HG03575 (cell line): ENCODE measurements around the gene IL17REL.

ENCODE experiments used
- ATAC-seq: cut with Tn5 transposase; IDR thresholded peaks from one replicate; pipeline ENCODE4 v1.9.1; 2021; ENCODE audit not compliant: unreplicated experiment, insufficient number of reproducible peaks, low FRiP score; ENCODE audit errors: extremely low read depth

Gene IL17REL

GRCh38 chr22:50009765-50010675 is 2.5 kb downstream of the IL17REL start:
- no peak for ATAC-seq

DNA sequence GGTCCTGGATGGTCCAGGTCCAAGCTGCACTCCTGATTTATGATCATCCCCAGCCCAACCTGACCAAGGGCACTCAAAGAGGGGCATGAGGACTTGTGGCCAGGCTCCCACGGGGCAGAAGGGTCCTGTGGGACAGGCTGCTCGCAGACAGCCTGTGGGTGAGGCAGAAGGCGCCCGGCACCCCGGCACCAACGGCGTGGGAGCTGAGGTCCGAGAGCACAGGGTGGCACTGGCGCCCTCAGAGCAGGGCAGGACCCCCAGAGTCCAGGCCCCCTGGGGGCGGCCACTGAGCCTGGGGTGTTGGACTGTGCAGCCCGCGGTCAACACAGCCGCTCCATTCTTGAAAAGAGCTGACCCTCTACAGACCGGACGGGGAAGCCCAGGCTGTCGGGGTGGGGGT is 3.3 kb downstream of the IL17REL start:
- ATAC-seq, result no peak

GRCh38 chr22:50008151-50009040 is 4.2 kb downstream of the IL17REL start:
- no peak for ATAC-seq

GRCh38 chr22:50007057-50007511 is 5.5 kb downstream of the IL17REL start:
- ATAC-seq, result no peak

- ATAC-seq, result no peak
Measured at GRCh38 chr22:50004918-50005317, 7.6 kb downstream of the IL17REL start.

DNA sequence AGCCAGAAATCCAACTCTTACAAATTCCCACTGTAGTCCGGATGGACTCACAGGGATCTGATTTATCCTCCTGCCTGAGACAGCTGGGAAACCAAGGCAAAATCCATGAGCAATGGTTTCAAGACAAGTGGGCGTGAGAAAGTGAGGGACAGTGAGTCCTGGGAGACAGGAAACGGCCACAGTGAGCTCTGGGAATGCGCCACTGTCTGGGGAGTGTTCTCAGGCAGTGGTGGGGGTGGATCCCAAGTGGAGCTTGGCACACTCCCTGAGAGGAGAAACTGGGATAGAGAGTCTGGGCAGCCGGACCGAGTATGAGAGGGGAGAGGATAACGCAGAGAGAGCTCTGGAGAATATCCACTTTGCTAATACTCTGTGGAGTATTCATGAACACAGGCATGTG is 9.8 kb downstream of the IL17REL start:
- no peak for ATAC-seq

DNA sequence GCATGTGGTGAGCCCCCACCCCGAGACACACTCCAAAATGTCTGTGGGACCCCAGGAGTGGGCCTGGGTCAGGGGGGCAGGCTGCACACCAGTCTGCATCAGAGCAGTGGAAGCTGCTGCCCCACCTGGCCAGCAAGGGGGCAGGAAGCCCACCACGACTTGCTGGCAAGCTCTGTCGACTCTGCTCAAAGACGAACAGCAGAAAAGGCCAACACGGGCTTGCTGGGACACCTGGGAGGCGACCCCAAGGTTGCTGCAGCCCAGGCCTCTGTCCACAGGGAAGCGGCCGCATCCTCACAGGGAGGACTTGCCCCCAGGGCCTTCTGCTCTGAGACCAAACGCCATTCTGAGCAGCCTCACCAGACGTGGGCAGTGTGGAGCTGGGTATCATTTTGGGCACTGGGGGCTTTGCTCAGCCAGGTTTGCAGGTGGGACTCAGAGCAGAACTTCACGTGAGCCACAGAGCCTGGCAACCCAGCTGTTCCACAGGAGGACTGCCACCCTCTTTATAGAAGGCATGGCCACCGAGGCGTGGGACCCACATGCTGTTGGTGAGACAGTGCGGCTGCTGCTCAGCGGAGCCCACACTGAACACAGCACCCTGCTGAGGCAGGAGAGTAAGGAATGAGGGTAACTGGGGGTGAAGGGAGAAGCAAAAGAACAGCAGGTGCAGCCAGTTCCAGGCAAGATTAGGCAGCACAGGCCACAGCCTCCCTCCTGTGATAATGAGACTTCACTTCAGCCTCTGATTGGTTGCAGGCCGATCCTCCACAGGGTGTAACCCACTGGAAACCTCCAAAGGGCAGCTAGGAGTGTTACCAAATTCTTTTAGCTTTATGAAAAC is 11.0 kb downstream of the IL17REL start:
- no peak for ATAC-seq

GRCh38 chr22:50000587-50001387 is 11.8 kb downstream of the IL17REL start:
- no peak for ATAC-seq

DNA sequence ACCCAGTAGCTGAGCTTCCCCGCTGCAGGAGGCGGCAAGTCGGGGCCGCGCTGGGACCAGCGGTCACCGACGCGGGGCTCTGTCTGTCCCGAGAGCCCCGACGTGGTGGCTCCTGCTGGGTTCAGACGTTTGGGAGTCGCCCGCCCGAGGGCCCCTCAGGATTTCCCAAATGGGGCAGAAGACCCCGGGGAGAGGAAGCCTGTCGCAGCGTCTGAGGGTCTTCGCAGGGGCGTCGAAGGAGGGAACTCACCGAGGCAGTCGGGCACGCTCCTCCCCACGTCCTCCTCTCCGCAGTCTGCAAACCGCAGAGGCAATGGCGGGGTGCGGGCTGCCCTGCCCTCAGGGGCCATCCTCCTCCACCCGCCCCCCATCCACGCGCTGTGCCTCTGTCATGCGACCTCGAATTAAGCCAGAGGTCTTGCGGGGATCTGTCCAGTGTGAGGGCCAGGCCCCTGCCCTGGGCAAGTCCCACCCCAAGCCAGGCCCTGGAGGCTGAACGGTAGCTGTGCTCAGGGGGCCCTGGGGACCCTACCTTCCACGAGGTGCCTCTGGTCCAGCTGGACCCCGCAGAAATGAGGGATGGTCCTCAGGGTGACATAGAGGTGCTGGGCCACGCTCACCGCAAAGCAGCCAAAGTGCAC is 12.5 kb downstream of the IL17REL start:
- no peak for ATAC-seq

- ATAC-seq, result no peak
Measured at GRCh38 chr22:49999063-49999945, 13.3 kb downstream of the IL17REL start.

DNA sequence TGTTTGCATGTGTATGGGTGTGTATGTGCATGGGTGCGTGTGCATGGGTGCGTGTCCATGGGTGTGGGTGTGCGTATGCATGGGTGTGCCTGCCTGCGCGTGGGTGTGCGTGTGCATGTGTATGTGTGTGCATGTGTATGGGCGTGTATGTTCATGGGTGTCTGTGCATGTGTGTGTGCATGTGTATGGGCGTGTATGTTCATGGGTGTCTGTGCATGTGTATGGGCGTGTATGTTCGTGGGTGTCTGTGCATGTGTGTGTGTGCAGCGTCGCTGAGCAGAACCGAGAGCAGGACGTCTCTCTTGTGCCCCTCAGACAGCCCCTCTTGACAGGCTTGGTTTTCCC is 13.9 kb downstream of the IL17REL start:
- no peak for ATAC-seq

DNA sequence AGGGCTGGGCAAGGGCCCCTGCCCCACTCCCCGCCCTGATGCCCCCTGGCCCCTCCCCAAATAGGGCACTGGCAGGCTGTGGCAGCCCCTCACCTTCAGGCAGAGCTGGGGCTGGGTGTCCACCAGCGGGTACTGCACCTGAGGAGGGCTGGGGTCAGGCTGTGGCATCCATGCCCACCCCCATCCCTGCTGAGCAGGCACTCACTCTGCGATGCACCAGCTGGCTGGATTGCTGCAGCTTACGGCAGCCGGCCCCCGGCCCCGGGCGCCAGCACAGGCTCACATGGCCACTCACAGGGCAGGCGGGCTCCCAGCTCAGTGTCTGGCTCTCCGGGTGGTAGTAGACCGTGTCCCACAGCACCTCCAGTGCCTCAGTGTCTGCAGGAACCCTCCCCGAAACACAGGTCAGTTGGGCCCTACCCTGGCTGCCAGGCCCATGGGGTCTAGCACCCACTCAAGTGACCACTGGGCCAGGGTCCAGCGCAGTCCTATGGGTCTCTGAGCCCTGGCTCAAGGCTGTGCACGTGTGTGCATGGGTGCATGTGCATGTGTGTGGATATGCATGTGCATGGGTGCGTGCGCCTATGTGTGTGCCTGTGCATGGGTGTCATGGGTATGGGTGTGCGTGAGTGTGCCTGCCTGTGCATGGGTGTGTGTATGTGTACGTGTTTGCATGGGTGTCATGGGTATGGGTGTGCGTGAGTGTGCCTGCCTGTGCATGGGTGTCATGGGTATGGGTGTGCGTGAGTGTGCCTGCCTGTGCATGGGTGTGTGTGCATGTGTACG is 14.4 kb downstream of the IL17REL start:
- no peak for ATAC-seq

DNA sequence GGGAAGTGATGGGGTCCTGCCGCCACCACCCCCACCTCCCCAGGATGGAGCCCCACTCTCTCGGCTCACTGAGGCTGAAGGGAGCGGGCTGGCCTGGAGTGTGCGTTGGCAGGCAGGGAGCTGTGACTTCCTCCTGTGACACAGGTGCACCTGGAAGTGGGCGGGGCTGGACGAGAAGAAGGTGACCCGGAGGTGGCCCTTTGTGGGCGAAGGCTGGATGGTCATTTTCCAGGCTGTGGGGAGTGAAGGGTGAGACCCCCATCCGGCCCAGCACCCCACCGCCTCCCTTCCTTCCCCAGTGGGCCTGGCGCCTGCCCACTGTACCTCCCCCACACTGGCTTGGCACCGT is 15.3 kb downstream of the IL17REL start:
- no peak for ATAC-seq

DNA sequence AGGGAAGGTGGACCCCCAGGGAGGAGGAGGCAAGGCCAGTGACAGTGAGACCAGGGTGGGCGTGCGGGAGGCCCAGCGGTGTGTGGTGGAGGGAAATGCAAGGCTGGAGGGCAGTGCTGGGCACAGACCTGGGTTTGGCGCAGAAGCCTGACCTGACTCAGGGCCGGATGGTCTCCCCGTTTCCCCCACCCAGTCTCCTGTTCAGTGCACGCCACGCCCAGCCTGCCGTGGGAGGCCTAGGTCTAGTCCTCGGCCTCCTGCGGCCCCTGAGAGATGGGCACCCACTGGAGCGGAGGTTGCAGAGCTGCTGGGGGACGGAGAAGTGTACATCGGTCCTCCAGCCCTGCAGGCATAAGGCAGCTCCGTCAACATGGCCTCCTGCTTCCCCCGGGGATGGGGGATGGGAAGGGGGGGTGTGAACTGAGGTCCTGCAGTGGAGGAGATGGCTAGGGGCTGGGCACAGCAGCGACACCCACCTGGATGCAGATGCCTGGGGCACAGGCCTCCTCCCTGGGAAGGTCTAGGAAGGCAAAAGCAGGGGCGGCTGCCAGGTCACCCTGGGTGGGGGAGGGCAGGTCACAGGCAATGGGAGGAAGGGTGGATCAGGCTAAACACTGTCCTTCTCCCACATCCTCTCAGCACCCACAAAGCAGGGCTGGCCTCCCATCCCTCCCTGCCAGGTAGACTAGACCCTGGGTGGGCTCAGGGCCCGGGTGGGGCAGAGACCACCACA is 15.9 kb downstream of the IL17REL start:
- no peak for ATAC-seq

GRCh38 chr22:49996119-49996517 is 16.4 kb downstream of the IL17REL start:
- no peak for ATAC-seq
